ENCODE results near the gene VTCN1.
"Not testable (repeated sequence)": the region's sequence is repeated elsewhere in the genome, so short reads cannot be mapped to it uniquely, and the experiment has no call there.

The VTCN1 gene

GRCh38 chr1:117162816-117163215 lies 47.9 kb downstream of the VTCN1 start:
- DNase-seq, result no peak

- peak; percentile 93 for DNase-seq
Measured at GRCh38 chr1:117161887-117162286, 48.8 kb downstream of the VTCN1 start.

- DNase-seq, result not testable (repeated sequence)
Measured at GRCh38 chr1:117151305-117151704, 59.4 kb downstream of the VTCN1 start.

- no peak for DNase-seq
Measured at GRCh38 chr1:117150316-117150715, 60.4 kb downstream of the VTCN1 start.

GRCh38 chr1:117147856-117148588 lies 62.7 kb downstream of the VTCN1 start:
- DNase-seq, result peak; percentile 38

GRCh38 chr1:117147341-117147831 lies 63.3 kb downstream of the VTCN1 start:
- DNase-seq, result no peak

GRCh38 chr1:117146575-117147340 lies 64.0 kb downstream of the VTCN1 start:
- no peak for DNase-seq

GRCh38 chr1:117146072-117146471 lies 64.7 kb downstream of the VTCN1 start:
- DNase-seq, result no peak

GRCh38 chr1:117143871-117144270 lies 66.9 kb downstream of the VTCN1 start:
- no peak for DNase-seq

- DNase-seq, result no peak
Measured at GRCh38 chr1:117143172-117143571, 67.6 kb downstream of the VTCN1 start.

GRCh38 chr1:117142200-117142599 lies 68.5 kb downstream of the VTCN1 start:
- DNase-seq, result no peak

GRCh38 chr1:117138561-117138960 lies 72.2 kb downstream of the VTCN1 start:
- no peak for DNase-seq

- no peak for DNase-seq
Measured at GRCh38 chr1:117138106-117138505, 72.6 kb downstream of the VTCN1 start.

- no peak for DNase-seq
Measured at GRCh38 chr1:117137281-117137855, 73.4 kb downstream of the VTCN1 start.

- DNase-seq, result no peak
Measured at GRCh38 chr1:117136749-117137148, 74.0 kb downstream of the VTCN1 start.

- no peak for DNase-seq
Measured at GRCh38 chr1:117135329-117135728, 75.4 kb downstream of the VTCN1 start.

- DNase-seq, result no peak
Measured at GRCh38 chr1:117130526-117130925, 80.2 kb downstream of the VTCN1 start.

GRCh38 chr1:117128323-117129079 lies 82.2 kb downstream of the VTCN1 start:
- DNase-seq, result peak; percentile 34

GRCh38 chr1:117127795-117128194 lies 82.9 kb downstream of the VTCN1 start:
- no peak for DNase-seq

GRCh38 chr1:117124661-117125060 lies 86.1 kb downstream of the VTCN1 start:
- DNase-seq, result no peak

- no peak for DNase-seq
Measured at GRCh38 chr1:117123274-117123673, 87.5 kb downstream of the VTCN1 start.

- no peak for DNase-seq
Measured at GRCh38 chr1:117122330-117123025, 88.2 kb downstream of the VTCN1 start.
